Calu3 (cell line): ENCODE data around the gene FOXN3. TPM values are rescaled to one million over a fixed set of nuclear protein-coding genes. Genes with fewer than 3 reads are reported as not detected.
"Not testable (repeated sequence)": the region's sequence is repeated elsewhere in the genome, so short reads cannot be mapped to it uniquely, and the experiment has no call there.

Experiments used
- BruUV-seq: library from RNA; stranded (reverse); fragments of 400-500 nt; replicated peaks from 2 replicates; lab custom pipeline; 2021; lab: Mats Ljungman, UMichigan
- CTCF ChIA-PET: fragments of 300-600 bp; sonication (Branson Sonifier 250); formaldehyde crosslinking; loops from one replicate; lab custom pipeline; 2022; ENCODE audit warnings: antibody characterized with exemption; lab: Charles Lee
- DNase-seq: peaks from one replicate; pipeline ENCODE4 v3.0.0; 2022
- H3K27ac Mint-ChIP-seq: one replicate; pipeline ENCODE4 v1.8.0; 2022; ENCODE audit warnings: mixed read lengths; ENCODE audit not compliant: unreplicated experiment
- H3K27me3 Mint-ChIP-seq: one replicate; pipeline ENCODE4 v1.8.0; 2022; ENCODE audit warnings: mixed read lengths; ENCODE audit not compliant: unreplicated experiment
- H3K36me3 Mint-ChIP-seq: one replicate; pipeline ENCODE4 v1.8.0; 2022; ENCODE audit warnings: mild to moderate bottlenecking, moderate library complexity, mixed read lengths; ENCODE audit not compliant: insufficient read depth, unreplicated experiment
- H3K4me1 Mint-ChIP-seq: one replicate; pipeline ENCODE4 v1.8.0; 2022; ENCODE audit warnings: mild to moderate bottlenecking, low read depth, mixed read lengths; ENCODE audit not compliant: unreplicated experiment
- H3K4me3 Mint-ChIP-seq: one replicate; pipeline ENCODE4 v1.8.0; 2022; ENCODE audit warnings: mild to moderate bottlenecking, low read depth, moderate library complexity, mixed read lengths; ENCODE audit not compliant: unreplicated experiment
- H3K9me3 Mint-ChIP-seq: one replicate; pipeline ENCODE4 v1.8.0; 2022; ENCODE audit warnings: low read depth, mixed read lengths; ENCODE audit not compliant: unreplicated experiment
- intact Hi-C: fragments of 100-400 bp; cut with micrococcal nuclease; formaldehyde crosslinking; loops from one replicate; pipeline ENCODE4 v1.10.0; 2022; ENCODE audit not compliant: unreplicated experiment
- total RNA-seq: library from RNA; stranded (reverse); gene quantifications from 2 replicates; pipeline ENCODE4 v1.2.3, GENCODE V29; 2022
- TF ChIP-seq, protein P1 (sequence below): fragments of 200-600 bp; IDR thresholded peaks from one replicate; pipeline ENCODE4 v1.8.0; 2022; ENCODE audit warnings: antibody characterized with exemption; ENCODE audit not compliant: unreplicated experiment

Gene FOXN3
- total RNA-seq, 1 experiment from 2014 or later = 11.8 TPM

DNA sequence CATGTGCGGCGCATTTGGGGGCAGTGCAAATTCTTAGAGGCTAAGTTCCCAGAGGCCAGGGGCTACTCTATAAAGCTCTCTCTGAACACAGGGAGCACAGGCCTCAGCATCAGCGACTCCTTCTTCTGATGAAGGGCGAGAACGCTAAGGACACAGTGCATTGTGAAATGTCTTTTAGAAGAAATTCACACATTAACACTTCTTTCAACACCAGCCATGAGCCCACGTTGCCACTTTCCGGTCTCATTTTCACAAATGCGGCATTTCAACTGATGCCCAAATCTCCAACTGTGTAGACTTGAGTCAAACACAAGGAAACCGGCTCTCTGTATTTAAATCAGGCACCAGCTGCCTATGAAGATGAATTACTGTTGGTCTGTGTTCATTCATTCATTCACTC, 162.0 kb downstream of the FOXN3 start:
- CTCF ChIA-PET = no interaction called here

DNA sequence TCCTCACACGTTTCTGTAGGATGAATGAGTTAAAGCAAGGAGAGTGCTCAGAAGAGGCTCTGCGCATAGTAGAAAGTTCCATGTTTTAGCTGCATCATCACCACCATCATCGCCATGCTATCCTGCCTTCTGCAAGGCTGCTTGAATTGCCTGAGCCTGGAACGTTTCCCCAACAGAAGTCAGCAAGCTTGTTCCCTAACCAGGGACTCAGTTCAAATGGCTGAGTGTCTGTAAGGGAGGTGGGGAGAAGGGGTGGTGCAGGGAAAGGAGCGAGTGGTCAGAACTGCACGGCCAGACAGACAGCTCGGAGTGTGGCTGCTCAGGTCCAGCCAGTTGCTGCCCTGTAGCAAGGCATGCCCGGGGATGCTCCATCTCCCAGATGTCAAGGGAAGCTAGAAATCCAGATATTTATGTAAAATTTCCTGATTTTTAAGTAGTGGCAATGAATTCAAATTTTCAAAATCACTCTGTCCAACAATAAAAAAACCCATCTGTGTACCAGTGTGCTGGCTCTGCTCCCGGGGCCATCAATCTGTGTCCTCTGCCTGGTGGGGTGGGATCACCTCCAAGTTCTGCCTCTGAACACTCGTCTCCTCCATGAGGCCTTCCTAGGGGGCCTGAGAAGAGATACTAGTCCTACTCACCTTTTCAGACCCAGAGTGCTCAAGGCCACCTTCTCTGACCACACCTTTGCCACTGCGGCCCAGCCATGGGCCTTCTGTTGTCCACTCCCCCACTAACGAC, 162.7 kb downstream of the FOXN3 start:
- no peak overlapping the region for H3K4me3 Mint-ChIP-seq
- intact Hi-C loops = no loop called here
- no peak overlapping the region for H3K27ac Mint-ChIP-seq
- no peaks in the 10 kb centered on the region for H3K4me1 Mint-ChIP-seq
- TF ChIP-seq, protein P1, sequence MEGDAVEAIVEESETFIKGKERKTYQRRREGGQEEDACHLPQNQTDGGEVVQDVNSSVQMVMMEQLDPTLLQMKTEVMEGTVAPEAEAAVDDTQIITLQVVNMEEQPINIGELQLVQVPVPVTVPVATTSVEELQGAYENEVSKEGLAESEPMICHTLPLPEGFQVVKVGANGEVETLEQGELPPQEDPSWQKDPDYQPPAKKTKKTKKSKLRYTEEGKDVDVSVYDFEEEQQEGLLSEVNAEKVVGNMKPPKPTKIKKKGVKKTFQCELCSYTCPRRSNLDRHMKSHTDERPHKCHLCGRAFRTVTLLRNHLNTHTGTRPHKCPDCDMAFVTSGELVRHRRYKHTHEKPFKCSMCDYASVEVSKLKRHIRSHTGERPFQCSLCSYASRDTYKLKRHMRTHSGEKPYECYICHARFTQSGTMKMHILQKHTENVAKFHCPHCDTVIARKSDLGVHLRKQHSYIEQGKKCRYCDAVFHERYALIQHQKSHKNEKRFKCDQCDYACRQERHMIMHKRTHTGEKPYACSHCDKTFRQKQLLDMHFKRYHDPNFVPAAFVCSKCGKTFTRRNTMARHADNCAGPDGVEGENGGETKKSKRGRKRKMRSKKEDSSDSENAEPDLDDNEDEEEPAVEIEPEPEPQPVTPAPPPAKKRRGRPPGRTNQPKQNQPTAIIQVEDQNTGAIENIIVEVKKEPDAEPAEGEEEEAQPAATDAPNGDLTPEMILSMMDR = no peak
- CTCF ChIA-PET = no interaction called here
- H3K36me3 Mint-ChIP-seq = no peaks in the 10 kb centered on the region
- no peak for DNase-seq
- no peaks in the 10 kb centered on the region for H3K9me3 Mint-ChIP-seq
- no TSS peak for BruUV-seq
- H3K27me3 Mint-ChIP-seq = no peaks in the 10 kb centered on the region

More for the DNA sequence above, 162.0 kb downstream of the FOXN3 start:
- Mint-ChIP-seq H3K27ac (no peak overlapping the region), H3K4me1 (no peaks in the 10 kb centered on the region), H3K27me3 (no peaks in the 10 kb centered on the region), H3K4me3 (no peak overlapping the region), H3K36me3 (no peaks in the 10 kb centered on the region), H3K9me3 (no peaks in the 10 kb centered on the region)
- intact Hi-C loops = no loop called here
- TF ChIP-seq, protein P1 = no peak
- no peak for DNase-seq
- no TSS peak for BruUV-seq

DNA sequence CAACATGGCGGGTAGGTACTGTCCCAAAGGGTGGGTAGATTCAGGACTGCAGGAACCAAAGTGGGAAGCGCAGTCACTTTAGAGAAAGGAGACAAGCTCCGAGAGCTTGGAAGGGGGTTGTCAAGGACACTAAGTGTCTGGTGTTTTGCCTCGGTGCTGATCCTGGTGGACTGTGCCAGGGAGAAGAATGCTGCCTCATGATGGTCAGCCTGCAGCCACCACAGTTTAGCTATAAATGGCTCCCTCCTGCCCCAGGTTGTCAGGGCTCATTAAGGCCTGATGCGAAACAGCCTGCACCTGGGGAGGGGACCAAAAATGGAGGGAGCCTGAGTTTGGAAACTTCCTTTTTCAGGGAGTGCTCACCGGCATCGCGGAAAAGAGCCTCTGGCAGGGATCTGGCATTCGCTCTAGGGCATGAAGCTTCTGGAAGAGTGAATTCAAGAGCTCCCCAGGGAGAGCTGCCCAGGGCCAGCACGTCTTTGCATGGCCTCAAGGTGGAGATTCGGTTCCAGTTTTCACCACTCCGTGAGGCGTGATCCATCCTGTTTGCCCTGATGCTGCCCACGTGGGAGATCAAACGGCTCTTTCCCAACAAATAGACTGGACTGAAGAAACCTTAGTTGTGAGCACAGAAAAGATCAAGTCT, 164.0 kb downstream of the FOXN3 start:
- no peak for DNase-seq
- BruUV-seq = no TSS peak
- Mint-ChIP-seq H3K4me3 (no peak overlapping the region), H3K4me1 (no peaks in the 10 kb centered on the region), H3K27ac (no peak overlapping the region), H3K36me3 (no peaks in the 10 kb centered on the region), H3K9me3 (no peaks in the 10 kb centered on the region), H3K27me3 (no peaks in the 10 kb centered on the region)
- intact Hi-C loops = no loop called here
- TF ChIP-seq, protein P1 = no peak
- CTCF ChIA-PET = no interaction called here

DNA sequence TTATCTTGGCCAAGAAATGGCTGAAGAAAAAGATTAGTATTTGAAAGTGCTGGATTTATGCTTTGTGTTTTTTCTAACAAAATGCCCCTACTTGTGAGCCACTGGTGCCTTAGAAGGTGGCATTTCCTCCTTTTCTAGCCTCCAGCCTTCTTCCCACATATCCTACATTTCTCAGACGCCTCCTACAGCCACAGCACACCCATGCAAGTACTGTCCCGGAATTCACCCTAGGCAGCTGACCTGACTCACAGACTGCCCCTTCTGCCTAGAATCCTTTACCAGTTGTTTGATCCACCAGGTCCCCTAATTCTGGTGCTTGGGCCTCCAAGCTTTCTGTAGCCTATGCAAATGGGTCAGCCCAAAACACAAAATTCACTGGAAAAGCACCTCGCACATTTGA, 166.0 kb downstream of the FOXN3 start:
- no peak for DNase-seq
- Mint-ChIP-seq H3K27ac (no peak overlapping the region), H3K4me3 (no peak overlapping the region), H3K36me3 (no peaks in the 10 kb centered on the region), H3K4me1 (no peaks in the 10 kb centered on the region), H3K27me3 (no peaks in the 10 kb centered on the region), H3K9me3 (no peaks in the 10 kb centered on the region)
- no TSS peak for BruUV-seq
- TF ChIP-seq, protein P1 = no peak
- CTCF ChIA-PET = no interaction called here
- intact Hi-C loops = no loop called here

DNA sequence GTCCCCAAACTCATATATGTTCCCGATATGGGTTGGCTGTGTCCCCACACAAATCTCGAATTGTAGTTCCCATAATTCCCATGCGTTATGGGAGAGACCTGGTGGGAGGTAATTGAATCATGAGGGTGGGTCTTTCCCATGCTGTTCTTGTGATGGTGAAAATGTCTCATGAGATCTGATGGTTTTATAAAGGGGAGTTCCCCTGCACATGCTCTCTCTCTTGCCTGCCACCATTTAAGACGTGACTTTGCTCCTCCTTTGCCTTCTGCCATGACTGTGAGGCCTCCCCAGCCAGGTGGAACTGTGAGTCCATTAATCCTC, 166.4 kb downstream of the FOXN3 start:
- BruUV-seq, H3K4me3 Mint-ChIP-seq, H3K36me3 Mint-ChIP-seq, intact Hi-C loops, H3K4me1 Mint-ChIP-seq, H3K9me3 Mint-ChIP-seq, H3K27me3 Mint-ChIP-seq, DNase-seq, CTCF ChIA-PET, H3K27ac Mint-ChIP-seq: not testable (repeated sequence)
